Measurements from ENCODE around the gene MRPS16. TPM values are rescaled to one million over a fixed set of nuclear protein-coding genes. Genes with fewer than 3 reads are reported as not detected.

Gene MRPS16
- total RNA-seq, 1 experiment from 2014 or later: 275 TPM

DNA sequence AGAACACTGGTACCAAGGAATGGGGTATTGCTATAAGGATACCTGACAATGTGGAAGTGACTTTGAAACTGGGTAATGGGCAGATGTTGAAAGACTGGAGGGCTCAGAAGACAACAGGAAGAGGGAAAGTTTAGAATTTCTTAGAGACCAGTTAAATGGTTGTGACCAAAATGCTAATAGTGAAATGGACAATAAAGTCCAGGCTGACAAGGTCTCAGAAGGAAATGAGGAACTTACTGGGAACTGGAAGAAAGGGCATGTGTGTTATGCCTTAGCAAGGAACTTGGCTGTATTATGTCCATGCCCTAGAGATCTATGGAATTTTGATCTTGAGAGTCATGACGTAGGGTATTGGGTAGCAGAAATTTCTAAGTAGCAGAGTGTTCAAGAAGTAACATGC lies 46.6 kb downstream of the MRPS16 start:
- DNase-seq (no peak), ATAC-seq (no peak)
- H3K79me2 ChIP-seq (ENCODE audit: low read length): no peaks in the 10 kb centered on the region
- POLR2A ChIA-PET (ENCODE audit: unreplicated experiment): no interaction called here
- CTCF ChIA-PET: no interaction called here
- H3F3A ChIP-seq (ENCODE audit: low read length, unreplicated experiment): no peaks in the 10 kb centered on the region
- H3K9me2 ChIP-seq (replicated peaks; ENCODE audit: low read length): no peaks in the 10 kb centered on the region
- no peaks in the 10 kb centered on the region for H3K27me3 ChIP-seq (ENCODE audit: low read length)
- no peaks in the 10 kb centered on the region; the same call in 1 of the 2 replicates for H3K4me1 ChIP-seq (ENCODE audit: insufficient read depth, low read length)
- H3K27ac ChIP-seq (ENCODE audit: low read length): no peak overlapping the region
- no peak overlapping the region for H2AFZ ChIP-seq (ENCODE audit: low read length)
- H3K4me2 ChIP-seq (ENCODE audit: low read length): no peak overlapping the region
- TF ChIP-seq EZH2 (IDR thresholded peaks at IDR 0.05; ENCODE audit: low read length, unreplicated experiment) (no peak), CTCF (conservative IDR thresholded peaks at IDR 0.05; ENCODE audit: low read depth, low read length) (no peak), EZH2phosphoT487 (IDR thresholded peaks at IDR 0.05; ENCODE audit: borderline replicate concordance, low read length) (no peak)
- H3K36me3 ChIP-seq (ENCODE audit: low read depth, low read length): peaks cover 13% of the 10 kb centered on the region
- H4K20me1 ChIP-seq (ENCODE audit: low read length): no peaks in the 10 kb centered on the region
- H3K4me3 ChIP-seq (ENCODE audit: low read length): no peak overlapping the region
- intact Hi-C loops (cut with micrococcal nuclease): no loop called here
- no TSS peak for BruUV-seq (replicated peaks)
- no peaks in the 10 kb centered on the region for H3K9me3 ChIP-seq (ENCODE audit: low read length)
- no peak overlapping the region for H3K9ac ChIP-seq (ENCODE audit: low read length)

DNA sequence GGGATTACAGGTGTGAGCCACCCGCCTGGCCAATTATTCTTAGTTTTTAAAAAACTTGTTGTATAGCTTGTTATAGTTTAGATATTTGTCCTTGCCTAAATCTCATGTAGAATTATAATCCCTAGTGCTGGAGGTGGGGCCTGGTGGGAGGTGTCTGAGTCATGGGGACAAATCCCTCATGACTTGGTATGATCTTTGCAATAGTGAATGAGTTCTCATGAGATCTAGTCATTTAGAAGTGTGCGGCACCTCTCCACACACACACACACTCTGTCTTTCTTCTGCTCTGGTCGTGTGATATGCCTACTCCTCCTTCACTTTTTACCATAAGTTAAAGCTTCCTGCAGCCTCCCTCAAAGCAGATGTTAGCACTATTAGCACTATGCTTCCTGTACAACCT lies 47.4 kb downstream of the MRPS16 start:
- H3K27ac ChIP-seq (ENCODE audit: low read length): no peak overlapping the region
- no peaks in the 10 kb centered on the region for H3F3A ChIP-seq (ENCODE audit: low read length, unreplicated experiment)
- no peak overlapping the region for H3K4me3 ChIP-seq (ENCODE audit: low read length)
- DNase-seq (no peak), ATAC-seq (no peak)
- H3K79me2 ChIP-seq (ENCODE audit: low read length): no peaks in the 10 kb centered on the region
- no peaks in the 10 kb centered on the region; the same call in 1 of the 2 replicates for H3K4me1 ChIP-seq (ENCODE audit: insufficient read depth, low read length)
- ChIA-PET POLR2A (ENCODE audit: unreplicated experiment) (no interaction called here), CTCF (no interaction called here)
- no peak overlapping the region for H3K9ac ChIP-seq (ENCODE audit: low read length)
- H3K4me2 ChIP-seq (ENCODE audit: low read length): no peak overlapping the region
- no peak overlapping the region for H2AFZ ChIP-seq (ENCODE audit: low read length)
- TF ChIP-seq EZH2 (IDR thresholded peaks at IDR 0.05; ENCODE audit: low read length, unreplicated experiment): no peak
- TF ChIP-seq CTCF (conservative IDR thresholded peaks at IDR 0.05; ENCODE audit: low read depth, low read length): no peak
- no peak for TF ChIP-seq EZH2phosphoT487 (IDR thresholded peaks at IDR 0.05; ENCODE audit: borderline replicate concordance, low read length)
- H3K9me3 ChIP-seq (ENCODE audit: low read length): no peaks in the 10 kb centered on the region
- peaks cover 11% of the 10 kb centered on the region; the same call in 1 of the 2 replicates for H3K36me3 ChIP-seq (ENCODE audit: low read depth, low read length)
- no peaks in the 10 kb centered on the region for H3K9me2 ChIP-seq (replicated peaks; ENCODE audit: low read length)
- BruUV-seq (replicated peaks): no TSS peak
- H4K20me1 ChIP-seq (ENCODE audit: low read length): no peaks in the 10 kb centered on the region
- intact Hi-C loops (cut with micrococcal nuclease): no loop called here
- no peaks in the 10 kb centered on the region for H3K27me3 ChIP-seq (ENCODE audit: low read length)

Other genes with a start within 250 kb of the MRPS16 start
- gene P4HA1, start 155.8 kb downstream of the MRPS16 start, total RNA-seq (2014; rRNA removed): 164 and 181 TPM in 2 replicates
- 1.1 and 1.8 TPM in 2 replicates for gene NUDT13, start 142.2 kb downstream of the MRPS16 start, total RNA-seq (2014; rRNA removed)
- gene ECD, start 84.6 kb downstream of the MRPS16 start, total RNA-seq (2014; rRNA removed): 103 and 108 TPM in 2 replicates
- 34.3 and 39.1 TPM in 2 replicates for gene FAM149B1, start 84.5 kb downstream of the MRPS16 start, total RNA-seq (2014; rRNA removed)
- 282 and 283 TPM in 2 replicates for gene DNAJC9, start 5.4 kb downstream of the MRPS16 start, total RNA-seq (2014; rRNA removed)
- gene CFAP70, start 106.2 kb upstream of the MRPS16 start, total RNA-seq (2014; rRNA removed): 0.73 and 0.92 TPM in 2 replicates
- 478 and 561 TPM in 2 replicates for gene ANXA7, start 161.4 kb upstream of the MRPS16 start, total RNA-seq (2014; rRNA removed)
- 3.2 and 3.5 TPM in 2 replicates for gene MSS51, start 180.9 kb upstream of the MRPS16 start, total RNA-seq (2014; rRNA removed)
- gene PPP3CB, start 243.4 kb upstream of the MRPS16 start, total RNA-seq (2014; rRNA removed): 43.8 and 66.5 TPM in 2 replicates